B cell (primary cell): ENCODE data around the gene FZD10.

Experiments used
- EZH2 ChIP-seq: IDR thresholded peaks from 2 replicates; pipeline ENCODE4 v1.6.1; 2012; ENCODE audit warnings: borderline replicate concordance, low read depth, mild to moderate bottlenecking, moderate library complexity, low read length; ENCODE audit not compliant: insufficient read depth, poor library complexity, severe bottlenecking
- TF ChIP-seq, protein P1 (sequence below): fragments of 200-600 bp; IDR thresholded peaks from one replicate; pipeline ENCODE4 v1.8.0; 2022; ENCODE audit warnings: antibody characterized with exemption, mild to moderate bottlenecking

DNA sequence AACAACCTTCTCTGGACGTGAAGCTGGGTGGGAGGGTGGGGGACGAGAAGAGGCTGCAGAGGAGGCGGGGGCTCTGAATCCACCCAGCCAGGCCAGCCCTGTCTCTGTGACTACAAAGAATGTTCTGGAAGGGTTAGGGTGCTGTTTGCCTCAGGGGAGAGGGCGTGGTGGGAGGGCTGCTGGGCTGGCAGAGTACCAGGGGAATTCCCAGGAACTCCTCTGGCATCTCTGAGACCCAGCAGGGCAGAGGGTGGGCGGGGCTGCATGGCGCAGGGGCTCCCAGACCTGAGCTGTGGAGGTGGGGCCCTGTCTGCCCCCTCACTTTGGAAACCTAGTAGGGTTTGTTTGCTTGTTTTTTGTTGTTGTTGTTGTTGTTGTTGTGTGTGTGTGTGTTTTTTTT is 45.5 kb upstream of the FZD10 start:
- TF ChIP-seq, protein P1, sequence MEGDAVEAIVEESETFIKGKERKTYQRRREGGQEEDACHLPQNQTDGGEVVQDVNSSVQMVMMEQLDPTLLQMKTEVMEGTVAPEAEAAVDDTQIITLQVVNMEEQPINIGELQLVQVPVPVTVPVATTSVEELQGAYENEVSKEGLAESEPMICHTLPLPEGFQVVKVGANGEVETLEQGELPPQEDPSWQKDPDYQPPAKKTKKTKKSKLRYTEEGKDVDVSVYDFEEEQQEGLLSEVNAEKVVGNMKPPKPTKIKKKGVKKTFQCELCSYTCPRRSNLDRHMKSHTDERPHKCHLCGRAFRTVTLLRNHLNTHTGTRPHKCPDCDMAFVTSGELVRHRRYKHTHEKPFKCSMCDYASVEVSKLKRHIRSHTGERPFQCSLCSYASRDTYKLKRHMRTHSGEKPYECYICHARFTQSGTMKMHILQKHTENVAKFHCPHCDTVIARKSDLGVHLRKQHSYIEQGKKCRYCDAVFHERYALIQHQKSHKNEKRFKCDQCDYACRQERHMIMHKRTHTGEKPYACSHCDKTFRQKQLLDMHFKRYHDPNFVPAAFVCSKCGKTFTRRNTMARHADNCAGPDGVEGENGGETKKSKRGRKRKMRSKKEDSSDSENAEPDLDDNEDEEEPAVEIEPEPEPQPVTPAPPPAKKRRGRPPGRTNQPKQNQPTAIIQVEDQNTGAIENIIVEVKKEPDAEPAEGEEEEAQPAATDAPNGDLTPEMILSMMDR: no peak
- no peak for TF ChIP-seq EZH2
